Mesothelial cell of epicardium (in vitro differentiated cells): ENCODE results near the gene SRRM5. TPM values are rescaled to one million over a fixed set of nuclear protein-coding genes. Genes with fewer than 3 reads are reported as not detected.
A peak's percentile ranks its signal among the peaks of the same experiment; 100 is the strongest.

Source experiments
- DNase-seq, 2 experiments: peaks; one replicate each; pipeline ENCODE4 v3.0.0; 2021; ENCODE audit warnings: low spot score in 2 of 2; ENCODE audit not compliant: unreplicated experiment in 2 of 2
- H3K27ac Mint-ChIP-seq: 2 replicates; pipeline ENCODE4 v1.8.0; 2021; ENCODE audit warnings: mixed read lengths
- H3K27me3 Mint-ChIP-seq: 2 replicates; pipeline ENCODE4 v1.8.0; 2021; ENCODE audit warnings: low read depth, mixed read lengths
- H3K36me3 Mint-ChIP-seq: 2 replicates; pipeline ENCODE4 v1.8.0; 2021; ENCODE audit warnings: mixed read lengths
- H3K4me1 Mint-ChIP-seq: 2 replicates; pipeline ENCODE4 v1.8.0; 2021; ENCODE audit warnings: mixed read lengths
- H3K4me3 Mint-ChIP-seq: 2 replicates; pipeline ENCODE4 v1.8.0; 2021; ENCODE audit warnings: mild to moderate bottlenecking, moderate library complexity, mixed read lengths
- H3K9me3 Mint-ChIP-seq: 2 replicates; pipeline ENCODE4 v1.8.0; 2021; ENCODE audit warnings: mixed read lengths
- total RNA-seq: library from RNA; stranded (reverse); gene quantifications from 3 replicates; pipeline ENCODE4 v1.2.1, GENCODE V29; 2021
- TF ChIP-seq, protein P1 (sequence below): fragments of 200-600 bp; sonication (generic); IDR thresholded peaks from one replicate; pipeline ENCODE4 v1.5.0; 2021; ENCODE audit warnings: antibody characterized with exemption; ENCODE audit not compliant: unreplicated experiment

SRRM5 gene
- total RNA-seq, 1 donor from 2014 or later = 0.36 TPM

DNA sequence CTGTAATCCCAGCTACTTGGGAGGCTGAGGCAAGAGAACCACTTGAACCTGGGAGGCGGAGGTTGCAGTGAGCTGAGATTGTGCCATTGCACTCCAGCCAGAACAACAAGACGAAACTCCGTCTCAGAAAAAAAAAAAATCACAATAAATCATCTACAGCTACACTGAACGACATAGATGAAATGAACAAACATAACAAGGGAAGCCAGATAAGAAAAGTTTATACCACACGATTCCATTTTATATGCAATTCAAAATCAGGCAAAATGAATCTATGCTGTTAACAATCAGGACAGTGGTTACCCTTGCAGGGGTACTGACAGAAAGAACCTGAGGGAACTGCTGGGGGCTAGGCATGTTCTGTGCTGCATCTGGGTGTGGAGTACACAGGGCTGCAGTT lies 42.2 kb upstream of the SRRM5 start:
- Mint-ChIP-seq H3K9me3 (no peaks in the 10 kb centered on the region), H3K36me3 (peaks cover 8% of the 10 kb centered on the region), H3K4me3 (no peak overlapping the region), H3K27ac (peak overlapping the region; percentile 56), H3K4me1 (no peaks in the 10 kb centered on the region), H3K27me3 (no peaks in the 10 kb centered on the region)
- TF ChIP-seq, protein P1, sequence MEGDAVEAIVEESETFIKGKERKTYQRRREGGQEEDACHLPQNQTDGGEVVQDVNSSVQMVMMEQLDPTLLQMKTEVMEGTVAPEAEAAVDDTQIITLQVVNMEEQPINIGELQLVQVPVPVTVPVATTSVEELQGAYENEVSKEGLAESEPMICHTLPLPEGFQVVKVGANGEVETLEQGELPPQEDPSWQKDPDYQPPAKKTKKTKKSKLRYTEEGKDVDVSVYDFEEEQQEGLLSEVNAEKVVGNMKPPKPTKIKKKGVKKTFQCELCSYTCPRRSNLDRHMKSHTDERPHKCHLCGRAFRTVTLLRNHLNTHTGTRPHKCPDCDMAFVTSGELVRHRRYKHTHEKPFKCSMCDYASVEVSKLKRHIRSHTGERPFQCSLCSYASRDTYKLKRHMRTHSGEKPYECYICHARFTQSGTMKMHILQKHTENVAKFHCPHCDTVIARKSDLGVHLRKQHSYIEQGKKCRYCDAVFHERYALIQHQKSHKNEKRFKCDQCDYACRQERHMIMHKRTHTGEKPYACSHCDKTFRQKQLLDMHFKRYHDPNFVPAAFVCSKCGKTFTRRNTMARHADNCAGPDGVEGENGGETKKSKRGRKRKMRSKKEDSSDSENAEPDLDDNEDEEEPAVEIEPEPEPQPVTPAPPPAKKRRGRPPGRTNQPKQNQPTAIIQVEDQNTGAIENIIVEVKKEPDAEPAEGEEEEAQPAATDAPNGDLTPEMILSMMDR = no peak
- no peak for DNase-seq

DNA sequence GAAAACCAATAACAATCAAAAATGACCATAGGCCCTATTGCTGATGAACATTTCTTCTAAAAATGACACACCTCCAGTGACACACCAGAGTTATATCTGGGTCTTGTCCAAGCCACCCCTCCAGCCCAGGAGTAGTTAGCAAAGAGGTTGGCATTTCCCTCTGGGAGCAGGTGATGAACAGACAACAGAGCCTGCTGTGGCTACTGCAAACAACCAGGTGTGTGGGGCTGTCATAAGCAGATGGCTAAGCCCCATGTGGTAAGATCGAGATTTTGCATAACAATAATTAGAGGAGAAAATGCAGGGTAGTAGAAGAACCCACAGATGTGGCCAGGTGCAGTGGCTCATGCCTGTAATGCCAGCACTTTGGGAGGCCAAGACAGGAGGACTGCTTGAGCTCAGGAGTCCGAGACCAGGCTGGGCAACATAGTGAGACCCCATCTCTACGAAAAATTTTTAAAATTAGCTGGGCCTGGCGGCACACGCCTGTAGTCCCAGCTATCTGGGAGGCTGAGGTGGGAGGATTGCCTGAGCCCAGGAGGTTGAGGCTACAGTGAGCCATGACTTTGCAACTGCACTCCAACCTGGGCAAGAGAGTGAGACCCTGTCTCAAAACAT lies 41.6 kb upstream of the SRRM5 start:
- Mint-ChIP-seq H3K27ac (peak overlapping the region; percentile 56), H3K4me1 (peaks cover 6% of the 10 kb centered on the region), H3K9me3 (no peaks in the 10 kb centered on the region), H3K4me3 (no peak overlapping the region), H3K27me3 (no peaks in the 10 kb centered on the region), H3K36me3 (peaks cover 8% of the 10 kb centered on the region)
- DNase-seq = no peak
- TF ChIP-seq, protein P1 = no peak

DNA sequence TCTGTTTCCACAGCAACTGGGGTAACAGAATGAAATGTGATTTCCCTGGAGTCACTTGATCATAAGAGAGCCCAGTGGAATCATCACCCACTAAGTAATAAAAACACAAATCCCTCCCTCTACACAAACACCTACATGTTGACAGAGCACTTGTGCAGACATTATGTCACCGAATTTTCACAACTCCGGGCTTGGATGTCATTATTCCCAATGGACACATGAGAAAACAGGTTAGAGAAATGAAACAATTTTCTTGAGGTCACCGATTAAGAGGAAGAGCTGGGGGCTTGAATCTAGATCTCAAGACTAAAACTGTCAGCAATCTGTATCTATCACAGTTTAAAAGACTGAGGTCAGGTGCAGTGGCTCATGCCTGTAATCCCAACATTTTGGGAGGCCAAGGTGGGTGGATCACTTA lies 39.7 kb upstream of the SRRM5 start:
- no peaks in the 10 kb centered on the region for H3K9me3 Mint-ChIP-seq
- DNase-seq = no peak
- H3K4me1 Mint-ChIP-seq = peaks cover 12% of the 10 kb centered on the region
- H3K4me3 Mint-ChIP-seq = no peak overlapping the region
- TF ChIP-seq, protein P1 = no peak
- H3K36me3 Mint-ChIP-seq = peaks cover 6% of the 10 kb centered on the region
- no peaks in the 10 kb centered on the region for H3K27me3 Mint-ChIP-seq
- H3K27ac Mint-ChIP-seq = no peak overlapping the region

DNA sequence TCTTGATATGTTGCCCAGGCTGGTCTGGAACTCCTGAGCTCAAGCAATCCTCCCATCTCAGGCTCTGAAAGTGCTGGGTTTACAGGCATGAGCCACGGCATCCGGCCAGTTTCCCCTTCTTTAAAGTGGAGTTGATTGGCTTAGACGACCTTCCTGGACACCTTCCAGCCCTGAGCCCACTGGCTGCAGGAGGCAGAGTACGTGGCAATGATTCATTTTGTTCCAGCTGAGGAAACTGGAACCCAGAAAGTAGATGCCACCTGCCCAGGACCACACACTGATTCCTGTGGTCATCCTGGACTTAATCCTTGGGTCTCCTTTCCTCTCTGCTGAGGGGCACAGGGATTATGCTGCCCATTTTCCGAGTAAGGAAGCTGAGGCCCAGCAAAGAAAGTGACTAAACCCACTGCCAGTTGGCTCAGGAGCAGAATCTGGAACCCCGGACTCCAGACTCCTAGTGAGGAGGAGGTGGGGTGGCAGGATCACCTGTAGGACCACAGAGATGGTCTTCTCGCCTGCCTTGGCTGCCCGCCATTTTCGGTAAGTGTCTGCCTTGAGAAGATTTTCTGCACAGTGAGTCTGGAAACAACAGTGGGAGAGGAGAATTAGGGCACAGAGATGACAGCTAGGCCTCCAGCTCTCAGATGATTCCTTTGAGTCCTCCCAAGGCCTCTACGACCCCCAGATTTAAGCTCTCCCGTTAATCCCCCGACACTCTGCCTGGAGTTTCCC lies 37.3 kb upstream of the SRRM5 start:
- peak overlapping the region; percentile 98 for H3K4me3 Mint-ChIP-seq
- DNase-seq = no peak
- TF ChIP-seq, protein P1 = no peak
- H3K4me1 Mint-ChIP-seq = peaks cover 16% of the 10 kb centered on the region
- H3K27ac Mint-ChIP-seq = peak overlapping the region; percentile 99
- H3K36me3 Mint-ChIP-seq = peaks cover 6% of the 10 kb centered on the region
- H3K9me3 Mint-ChIP-seq = no peaks in the 10 kb centered on the region
- no peaks in the 10 kb centered on the region for H3K27me3 Mint-ChIP-seq

DNA sequence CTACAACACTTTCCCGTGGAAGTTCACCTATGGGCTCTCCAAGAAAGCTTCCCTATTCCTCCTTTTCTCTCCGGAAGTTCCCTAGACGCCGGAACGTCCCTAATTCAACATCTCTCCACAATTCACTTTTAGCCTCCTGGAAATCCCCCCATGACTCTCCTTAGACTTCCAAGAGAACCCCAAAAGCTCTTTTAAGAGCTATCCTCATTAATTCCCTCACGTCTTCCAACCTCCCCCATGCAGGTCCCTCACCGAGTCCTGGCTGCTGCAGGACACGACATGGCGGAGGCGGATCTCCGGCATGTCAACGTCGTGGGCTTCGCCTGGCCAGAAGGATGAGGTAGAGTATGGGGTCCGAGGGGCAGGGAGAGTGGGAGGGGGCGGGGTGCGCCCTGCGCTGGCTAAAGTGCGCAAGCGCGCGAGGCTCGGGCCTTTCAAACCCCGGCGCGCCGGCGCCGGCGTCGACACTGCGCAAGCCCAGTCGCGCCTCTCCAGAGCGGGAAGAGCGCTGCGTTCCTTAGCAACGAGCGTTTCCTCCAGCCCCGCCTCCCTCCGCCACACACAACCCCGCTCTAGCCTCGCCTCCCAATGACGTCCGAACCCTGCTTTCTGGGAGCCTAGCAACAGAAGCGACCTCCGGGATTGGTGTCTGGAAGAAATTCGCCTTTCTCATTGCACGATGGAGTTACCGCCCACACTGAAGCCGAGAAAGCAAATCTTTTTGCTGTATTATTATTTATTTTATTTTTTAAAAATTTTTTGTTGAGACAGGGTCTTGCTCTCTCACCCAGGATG lies 36.5 kb upstream of the SRRM5 start, which contains the start of the genes PINLYP and XRCC1:
Gene PINLYP, plus strand, starts transcription at position 646 of the 795 bp plus-strand sequence. CDS start 1,391 bp downstream, outside the sequence.
Gene XRCC1, minus strand, starts transcription at position 372 of the 795 bp plus-strand sequence. Its CDS starts 69 bp downstream, at position 303.
- Mint-ChIP-seq H3K36me3 (peaks cover 6% of the 10 kb centered on the region), H3K9me3 (no peaks in the 10 kb centered on the region), H3K27me3 (no peaks in the 10 kb centered on the region), H3K27ac (peak within 1 kb of the TSS; percentile 99), H3K4me1 (peaks cover 24% of the 10 kb centered on the region), H3K4me3 (peak within 1 kb of the TSS; percentile 98)
- peak; percentile 95 to 96 for DNase-seq
- TF ChIP-seq, protein P1 = no peak
